Motor neuron (in vitro differentiated cells): ENCODE results near the gene MYO5C. TPM values are rescaled to one million over a fixed set of nuclear protein-coding genes. Genes with fewer than 3 reads are reported as not detected.

Source experiments
- ATAC-seq, 8 experiments: fragments of 200-7000 bp; cut with Tn5 transposase; replicated peaks in 6 of 8; 2 replicates each; pipeline ENCODE4 v1.8.0; 2021; ENCODE audit warnings: mild to moderate bottlenecking in 8 of 8, moderate library complexity in 8 of 8
- H3K27ac ChIP-seq, 2 donors: fragments of 250-450 bp; sonication (Bioruptor Pico); 2 replicates each; pipeline ENCODE4 v1.9.0; 2021; ENCODE audit warnings: antibody characterized with exemption in 2 of 2, mild to moderate bottlenecking in 2 of 2, moderate library complexity in 1 of 2
- H3K4me1 ChIP-seq, 2 donors: fragments of 250-450 bp; sonication (Bioruptor Pico); replicated peaks in 1 of 2; 2 replicates each; pipeline ENCODE4 v1.6.1; 2021; ENCODE audit warnings: antibody characterized with exemption in 2 of 2, mild to moderate bottlenecking in 2 of 2, moderate library complexity in 1 of 2
- H3K4me3 ChIP-seq, 5 donors: fragments of 250-450 bp; sonication (Bioruptor Pico); 2 replicates each; pipeline ENCODE4 v1.9.0; 2021; ENCODE audit warnings: antibody characterized with exemption in 5 of 5, mild to moderate bottlenecking in 5 of 5, moderate library complexity in 4 of 5
- WGBS, 10 experiments: fragments of 450-650 bp; shearing (Covaris generic); methylation state at CpG; one replicate each; pipeline ENCODE4 v1.0.0; 2022; 5-methylcytosine and 5-hydroxymethylcytosine counted together
- in situ Hi-C, 9 experiments: fragments of 400-800 bp; cut with MboI; loops; one replicate each; pipeline ENCODE4 v1.15.0; 2021; ENCODE audit warnings: low sequenced_read_pairs in 9 of 9, low pct_unique_long_range_greater_than_20kb in 2 of 9; ENCODE audit not compliant: unreplicated experiment in 9 of 9
- total RNA-seq, 8 experiments: library from RNA; unstranded; fragments of 300-600 nt; gene quantifications; 2 replicates each; pipeline versions ENCODE4 v1.2.3 to v1.2.4, GENCODE V29; 2022

Gene MYO5C
- total RNA-seq, 8 experiments from 2014 or later = 0.27 to 5.3 (median 0.85) TPM

- in situ Hi-C loops = no loop called here
- 57 to 100% (median 89%) methylated on average over 1 of the region's 2 CpGs; no CpG with 5 or more reads in 3 of the 10 experiments for WGBS, 10 experiments
- Histone ChIP-seq H3K4me3 (no peak overlapping the region), H3K27ac (no peak overlapping the region), H3K4me1 (no peaks in the 10 kb centered on the region)
- ATAC-seq = no peak
Observed at GRCh38 chr15:52206446-52206845, 89.2 kb downstream of the MYO5C start.

- no peak overlapping the region for H3K4me3 ChIP-seq
- 91 to 100% (median 96%) methylated on average over 3 to 12 of the region's 20 CpGs; no CpG with 5 or more reads in 5 of the 10 experiments for WGBS, 10 experiments
- no peak overlapping the region for H3K27ac ChIP-seq
- no peak for ATAC-seq
- H3K4me1 ChIP-seq = no peaks in the 10 kb centered on the region
- in situ Hi-C loops = no loop called here
Observed at GRCh38 chr15:52204657-52205056, 90.9 kb downstream of the MYO5C start.

- no peak overlapping the region for H3K4me3 ChIP-seq
- in situ Hi-C loops = no loop called here
- H3K4me1 ChIP-seq = no peaks in the 10 kb centered on the region
- no peak for ATAC-seq
- no peak overlapping the region for H3K27ac ChIP-seq
- WGBS, 10 experiments = 10 to 100% (median 60%) methylated on average over 1 of the region's 1 CpG
Observed at GRCh38 chr15:52200831-52201365, 94.7 kb downstream of the MYO5C start.

- Histone ChIP-seq H3K4me3 (no peak overlapping the region), H3K4me1 (no peaks in the 10 kb centered on the region), H3K27ac (no peak overlapping the region)
- no peak for ATAC-seq
- in situ Hi-C loops = no loop called here
- WGBS, 10 experiments = 50 to 100% (median 89%) methylated on average over 1 of the region's 2 CpGs; no CpG with 5 or more reads in 6 of the 10 experiments
Observed at GRCh38 chr15:52199271-52199670, 96.3 kb downstream of the MYO5C start.

GRCh38 chr15:52196891-52197290 is 98.7 kb downstream of the MYO5C start:
- WGBS, 10 experiments = 13 to 86% (median 63%) methylated on average over 1 to 3 of the region's 3 CpGs; no CpG with 5 or more reads in 2 of the 10 experiments
- in situ Hi-C loops = no loop called here
- H3K27ac ChIP-seq = no peak overlapping the region
- H3K4me3 ChIP-seq = no peak overlapping the region
- no peak for ATAC-seq
- H3K4me1 ChIP-seq = no peaks in the 10 kb centered on the region

GRCh38 chr15:52193791-52194190 is 101.8 kb downstream of the MYO5C start:
- 0 to 100% (median 18%) methylated on average over 1 of the region's 1 CpG; no CpG with 5 or more reads in 4 of the 10 experiments for WGBS, 10 experiments
- in situ Hi-C loops = no loop called here

GRCh38 chr15:52193321-52193720 is 102.3 kb downstream of the MYO5C start:
- 40 to 100% (median 88%) methylated on average over 1 to 4 of the region's 4 CpGs; no CpG with 5 or more reads in 4 of the 10 experiments for WGBS, 10 experiments
- H3K27ac ChIP-seq = no peak overlapping the region
- no peak overlapping the region for H3K4me3 ChIP-seq
- ATAC-seq = no peak
- H3K4me1 ChIP-seq = no peaks in the 10 kb centered on the region
- in situ Hi-C loops = no loop called here

More at GRCh38 chr15:52193791-52194190, 101.8 kb downstream of the MYO5C start:
- H3K4me1 ChIP-seq = no peaks in the 10 kb centered on the region
- no peak overlapping the region for H3K4me3 ChIP-seq
- ATAC-seq = no peak
- no peak overlapping the region for H3K27ac ChIP-seq

- Histone ChIP-seq H3K4me3 (no peak within 1 kb of the TSS), H3K4me1 (no peaks in the 10 kb centered on the region), H3K27ac (no peak within 1 kb of the TSS)
- no peak for ATAC-seq
- 42 to 100% (median 85%) methylated on average over 1 to 7 of the region's 7 CpGs; no CpG with 5 or more reads in 2 of the 10 experiments for WGBS, 10 experiments
- in situ Hi-C loops = no loop called here
Observed at GRCh38 chr15:52191207-52191606, 104.4 kb downstream of the MYO5C start, which contains the start of gene GNB5. Gene GNB5 (minus strand): TSS chr15:52191392. CDS start chr15:52184676, 6,716 bp downstream.

- Histone ChIP-seq H3K4me3 (no peak overlapping the region), H3K27ac (no peak overlapping the region), H3K4me1 (no peaks in the 10 kb centered on the region)
- in situ Hi-C loops = no loop called here
- peak in 1 of 8 experiments; percentile 31 for ATAC-seq
- 32 to 100% (median 75%) methylated on average over 1 to 10 of the region's 11 CpGs for WGBS, 10 experiments
Observed at GRCh38 chr15:52186651-52187486, 108.7 kb downstream of the MYO5C start.

GRCh38 chr15:52185151-52185561 is 110.4 kb downstream of the MYO5C start:
- 20 to 100% (median 86%) methylated on average over 1 to 5 of the region's 7 CpGs; no CpG with 5 or more reads in 4 of the 10 experiments for WGBS, 10 experiments
- Histone ChIP-seq H3K4me1 (no peaks in the 10 kb centered on the region), H3K27ac (no peak overlapping the region), H3K4me3 (no peak overlapping the region)
- peak in 1 of 8 experiments; percentile 20 for ATAC-seq
- in situ Hi-C loops = no loop called here

GRCh38 chr15:52184721-52185120 is 110.9 kb downstream of the MYO5C start:
- in situ Hi-C loops = no loop called here
- ATAC-seq = no peak
- H3K27ac ChIP-seq = no peak overlapping the region
- no peak overlapping the region for H3K4me3 ChIP-seq
- WGBS, 10 experiments = 33 to 100% (median 66%) methylated on average over 1 to 4 of the region's 5 CpGs; no CpG with 5 or more reads in 3 of the 10 experiments
- no peaks in the 10 kb centered on the region for H3K4me1 ChIP-seq

- in situ Hi-C loops = no loop called here
- ATAC-seq = peak in 1 of 8 experiments; percentile 3
- H3K27ac ChIP-seq = no peak overlapping the region
- H3K4me3 ChIP-seq = no peak overlapping the region
- 0 to 100% (median 29%) methylated on average over 1 to 2 of the region's 2 CpGs; no CpG with 5 or more reads in 2 of the 10 experiments for WGBS, 10 experiments
- no peaks in the 10 kb centered on the region for H3K4me1 ChIP-seq
Observed at GRCh38 chr15:52183562-52184173, 111.9 kb downstream of the MYO5C start.
